ENCODE results near the gene IL6ST. TPM values are rescaled to one million over a fixed set of nuclear protein-coding genes. Genes with fewer than 3 reads are reported as not detected.
"Not testable (repeated sequence)": the region's sequence is repeated elsewhere in the genome, so short reads cannot be mapped to it uniquely, and the experiment has no call there.

Gene IL6ST
- total RNA-seq, 1 donor from 2014 or later = 255 TPM

DNA sequence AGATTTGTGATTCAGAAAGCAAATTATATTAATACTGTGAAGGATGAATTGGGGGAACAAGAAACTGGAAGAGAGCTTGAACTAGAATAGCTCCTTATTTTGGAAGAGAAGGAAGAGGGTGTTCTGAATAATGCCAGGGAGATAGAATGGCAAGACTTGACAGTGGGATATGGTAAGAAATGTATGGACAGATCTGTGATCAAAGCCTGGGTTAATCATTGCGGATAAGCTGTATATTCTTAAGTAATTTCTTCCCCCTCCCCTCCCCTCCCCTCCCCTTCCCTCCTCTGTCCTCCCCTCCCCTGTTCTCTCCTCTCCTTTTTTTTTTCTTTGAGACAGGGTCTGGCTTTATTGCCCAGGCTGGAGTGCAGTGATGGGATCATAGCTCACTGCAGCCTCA, 10.1 kb upstream of the IL6ST start:
- DNase-seq (ENCODE audit: low spot score) = no peak

DNA sequence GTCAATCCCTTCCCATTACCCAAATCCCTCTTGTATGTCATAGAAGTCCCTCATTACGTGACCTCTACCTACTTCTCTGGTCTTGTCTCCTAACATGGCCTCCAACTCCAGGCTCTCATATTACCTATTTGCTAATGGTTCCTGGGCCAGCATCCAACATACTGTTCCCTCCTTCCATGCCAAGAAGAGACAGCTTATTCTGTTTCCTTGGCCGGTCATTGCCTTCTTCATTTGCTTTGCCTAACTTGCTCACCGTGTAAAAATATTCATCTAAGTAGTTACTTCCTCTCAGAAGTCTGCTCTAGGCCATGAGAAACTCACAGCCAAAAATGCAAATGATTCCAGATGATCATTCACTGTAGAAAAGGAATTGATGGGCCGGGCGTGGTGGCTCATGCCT, 8.9 kb upstream of the IL6ST start:
- DNase-seq (ENCODE audit: low spot score) = no peak

DNA sequence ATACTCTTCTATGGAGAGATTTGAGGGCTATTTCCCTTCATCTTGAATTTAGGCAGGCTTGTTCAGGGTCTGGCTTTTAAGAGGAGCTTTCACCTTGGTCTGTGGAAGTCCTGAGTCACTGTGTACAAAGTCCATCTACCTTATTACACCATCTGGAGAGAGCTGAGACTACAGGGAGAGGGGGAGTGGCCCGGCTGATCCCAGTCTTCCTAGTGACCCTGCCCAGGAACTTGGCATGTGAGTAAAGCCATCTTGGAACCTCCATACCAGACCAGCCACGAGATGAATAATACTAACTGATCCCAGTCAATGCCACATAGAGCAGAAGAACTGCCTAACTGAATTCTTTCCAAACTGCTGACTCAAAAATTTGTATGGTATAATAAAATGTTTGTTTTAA, 8.4 kb upstream of the IL6ST start:
- no peak for DNase-seq (ENCODE audit: low spot score)

DNA sequence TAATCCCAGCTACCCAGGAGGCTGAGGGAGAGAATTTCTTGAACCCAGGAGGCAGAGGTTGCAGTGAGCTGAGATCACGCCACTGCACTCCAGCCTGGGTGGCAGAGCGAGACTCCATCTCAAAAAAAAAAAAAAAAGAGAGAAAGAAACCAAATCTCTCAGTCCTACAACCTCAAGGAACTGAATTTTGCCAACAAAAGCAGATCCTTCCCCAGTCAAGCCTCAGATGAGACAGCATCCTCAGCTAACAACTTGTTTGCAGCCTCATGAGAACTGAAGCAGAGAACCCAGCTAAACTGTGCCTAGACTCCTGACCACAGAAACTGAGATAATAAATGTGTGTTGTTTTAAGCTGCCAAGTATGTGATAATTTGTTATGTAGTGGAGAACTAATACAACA, 7.5 kb upstream of the IL6ST start:
- DNase-seq (ENCODE audit: low spot score) = no peak

DNA sequence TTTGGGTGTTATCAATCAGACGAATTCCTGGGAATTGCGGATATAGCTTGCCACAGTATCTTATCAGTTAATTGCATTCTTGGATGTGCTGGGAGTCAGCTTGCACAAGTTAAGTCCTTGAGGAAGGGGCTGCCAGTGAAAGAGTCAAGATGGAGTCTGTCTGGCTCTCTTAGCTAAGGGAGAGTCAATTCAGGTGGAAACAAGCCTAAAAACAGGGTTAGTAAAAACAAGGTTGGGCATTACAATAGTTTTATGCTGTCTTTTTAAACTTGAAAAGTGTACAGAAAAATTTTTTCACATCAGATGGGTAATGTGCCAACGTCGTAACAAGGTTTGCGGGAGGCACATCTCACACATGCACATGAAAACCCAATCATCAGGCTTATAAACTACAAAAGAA, 5.5 kb upstream of the IL6ST start:
- not testable (repeated sequence) for DNase-seq (ENCODE audit: low spot score)

DNA sequence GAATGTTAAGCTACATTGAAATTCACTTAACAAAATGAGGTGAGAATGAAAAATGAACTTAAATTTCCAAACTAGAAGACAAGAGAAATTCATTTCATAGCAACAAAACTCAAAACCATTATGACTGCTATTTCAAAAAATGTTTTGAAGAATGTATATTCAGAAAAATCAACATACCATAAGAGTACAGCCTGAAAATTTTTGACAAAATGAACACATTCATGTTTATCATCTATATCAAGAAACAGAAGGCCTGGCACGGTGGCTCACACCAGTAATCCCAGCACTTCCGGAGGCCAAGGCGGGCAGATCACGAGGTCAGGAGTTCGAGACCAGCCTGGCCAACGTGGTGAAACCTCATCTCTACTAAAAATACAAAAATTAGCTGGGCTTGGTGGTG, 4.2 kb upstream of the IL6ST start:
- DNase-seq (ENCODE audit: low spot score) = no peak

DNA sequence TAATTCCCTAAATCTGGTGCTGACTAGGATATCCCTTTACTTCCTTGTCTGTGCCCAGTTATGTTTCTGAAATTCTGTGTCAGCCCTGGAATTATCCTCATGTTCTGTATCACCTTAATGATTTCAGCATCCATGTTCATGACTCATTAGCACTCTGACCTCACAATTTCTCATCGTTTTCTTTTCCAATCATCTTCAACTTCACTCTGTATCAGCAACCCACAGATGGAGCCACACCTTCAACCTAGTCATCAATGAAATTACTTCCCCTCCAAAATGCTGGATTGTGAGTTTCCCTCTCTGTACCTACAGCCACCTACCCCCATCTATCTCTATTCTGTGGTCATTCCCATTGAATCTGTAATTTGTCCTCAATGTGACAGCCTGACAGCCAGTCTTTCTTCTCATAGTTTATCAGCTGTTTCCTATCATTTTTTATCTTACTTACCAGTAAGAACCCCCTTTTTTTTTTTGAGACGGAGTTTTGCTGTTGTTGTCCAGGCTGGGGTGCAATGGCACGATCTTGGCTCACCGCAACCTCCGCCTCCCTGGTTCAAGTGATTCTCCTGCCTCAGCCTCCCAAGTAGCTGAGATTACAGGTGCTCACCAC, 3.1 kb upstream of the IL6ST start:
- no peak for DNase-seq (ENCODE audit: low spot score)

DNA sequence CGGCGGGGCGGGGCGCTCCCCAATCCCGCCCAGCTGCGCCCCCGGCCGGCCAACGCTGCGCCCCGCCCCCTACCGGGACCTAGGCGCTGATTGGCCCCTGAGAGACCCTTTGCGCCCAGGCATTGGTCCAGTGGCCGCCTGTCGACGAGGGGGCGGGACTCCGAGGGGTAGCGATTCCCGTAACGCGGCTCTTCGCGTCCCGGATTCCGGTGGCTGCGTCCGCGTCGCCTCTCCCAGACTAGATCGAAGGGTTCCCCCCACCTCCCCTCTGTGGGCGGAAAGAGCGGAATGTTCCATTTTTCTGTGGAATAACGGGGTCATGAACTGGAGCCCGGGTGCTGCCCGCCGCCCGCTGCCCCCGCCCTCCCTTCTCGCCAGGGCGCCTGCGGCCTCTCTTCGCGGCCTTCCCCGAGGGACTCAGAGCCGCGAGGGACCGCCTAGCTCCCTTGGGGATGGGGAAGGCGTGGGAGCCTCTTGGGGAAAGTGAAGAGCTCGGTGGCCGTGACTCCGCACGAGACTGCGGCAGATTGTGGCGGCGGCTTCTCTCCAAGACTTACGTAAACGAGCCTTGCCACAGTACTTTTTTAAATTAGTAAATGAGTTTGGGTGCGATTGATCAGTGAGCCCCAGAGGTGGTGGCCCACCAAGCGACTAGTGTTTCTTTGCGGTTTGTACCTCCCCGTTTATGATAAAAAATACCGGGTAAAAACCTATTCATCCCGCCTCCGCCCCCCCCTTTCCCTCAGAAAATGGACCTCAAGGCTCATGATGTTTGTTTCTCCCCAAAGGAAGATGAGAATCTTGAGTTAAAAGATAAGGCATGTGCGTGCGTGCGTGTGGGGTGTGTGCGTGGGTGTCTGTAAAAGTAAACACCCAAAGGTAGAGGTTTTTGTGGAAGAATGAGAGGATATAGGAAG, 493 bp upstream of the IL6ST start:
- peak; percentile 98 for DNase-seq (ENCODE audit: low spot score)

DNA sequence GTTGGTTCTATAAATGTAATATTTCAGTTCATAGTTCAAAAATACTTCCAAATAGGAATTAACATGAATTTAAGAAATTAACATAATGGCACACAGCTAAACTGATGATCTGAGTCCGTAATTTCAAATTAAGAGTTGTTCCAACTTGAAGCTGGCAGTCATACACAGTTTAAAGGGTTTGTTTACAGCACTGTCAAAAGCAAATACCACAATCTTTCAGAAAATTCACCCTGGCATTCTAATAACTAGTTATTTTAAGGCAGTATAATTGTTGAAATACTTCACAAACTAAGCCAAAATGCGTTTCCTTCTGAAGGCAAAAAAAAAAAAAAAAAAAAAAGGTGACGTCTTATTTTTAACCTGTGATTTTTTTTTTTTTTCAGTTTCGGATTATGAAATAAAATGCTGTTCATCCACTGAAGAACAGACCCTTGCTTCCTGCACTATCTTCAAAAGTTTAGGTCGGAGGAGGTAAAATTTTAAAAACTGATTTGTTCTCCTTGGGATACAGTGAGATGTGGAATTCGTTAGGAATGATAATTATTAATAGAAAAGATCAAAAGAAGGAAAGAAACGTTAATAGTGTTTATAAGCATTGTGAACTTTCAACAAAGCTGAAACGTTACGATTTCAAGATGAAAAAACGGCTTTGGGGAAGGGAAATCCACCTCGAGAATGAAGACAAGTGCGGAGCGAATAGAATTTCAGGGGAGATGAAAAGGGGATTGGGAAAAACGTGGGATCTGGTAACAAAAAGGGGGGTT, 850 bp downstream of the IL6ST start:
- no peak for DNase-seq (ENCODE audit: low spot score)

DNA sequence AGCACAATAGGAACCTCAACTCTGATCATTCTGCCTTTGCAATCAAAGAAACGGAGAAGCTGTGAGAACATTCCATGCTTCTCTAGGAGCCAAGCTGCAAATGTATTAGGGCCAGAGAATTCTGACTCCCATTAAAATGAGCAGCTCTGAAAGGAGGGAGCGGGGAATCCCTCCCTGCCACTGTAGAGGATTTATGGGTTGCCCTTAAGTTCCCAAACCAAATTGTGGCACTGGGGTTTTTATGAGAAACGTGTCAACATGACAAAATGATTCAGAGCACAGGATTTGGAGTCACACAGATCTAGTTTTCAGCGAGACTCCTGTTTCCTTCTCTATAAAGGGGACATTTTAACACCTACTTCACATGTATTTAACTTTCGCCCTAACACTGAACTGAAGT, 1.8 kb downstream of the IL6ST start:
- no peak for DNase-seq (ENCODE audit: low spot score)

DNA sequence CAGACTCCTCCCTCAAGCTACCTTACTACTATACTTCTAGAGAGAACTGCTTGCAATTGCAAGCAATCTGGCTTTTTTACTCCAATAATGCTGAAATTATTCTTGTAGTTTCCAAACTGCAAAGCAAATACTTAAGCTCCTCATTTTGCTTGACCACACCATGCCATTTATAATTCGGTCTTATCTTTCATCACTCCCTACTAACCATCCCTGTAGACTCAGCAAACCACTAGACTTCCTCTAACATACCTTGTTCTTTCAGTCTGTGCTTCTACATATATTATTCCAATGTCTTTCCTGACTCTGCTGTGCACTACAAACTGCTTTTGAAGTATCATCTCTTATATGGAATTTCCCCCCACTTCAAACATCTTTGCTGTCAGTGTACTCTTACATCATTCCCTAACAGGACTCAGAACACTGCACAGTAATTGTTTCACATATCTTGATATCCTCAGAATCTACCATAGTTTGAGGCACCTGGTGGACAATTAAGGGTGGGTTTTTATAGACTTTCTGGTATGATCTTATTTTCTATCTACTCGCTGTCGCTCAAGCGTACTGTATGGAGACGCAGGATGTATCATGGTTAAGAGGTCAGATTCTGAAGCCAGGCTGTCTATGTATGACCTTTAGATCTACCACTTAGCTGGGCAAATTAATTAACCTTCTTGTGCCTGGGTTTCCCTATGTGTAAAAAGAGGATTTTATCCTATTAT, 2.8 kb downstream of the IL6ST start:
- no peak for DNase-seq (ENCODE audit: low spot score)

DNA sequence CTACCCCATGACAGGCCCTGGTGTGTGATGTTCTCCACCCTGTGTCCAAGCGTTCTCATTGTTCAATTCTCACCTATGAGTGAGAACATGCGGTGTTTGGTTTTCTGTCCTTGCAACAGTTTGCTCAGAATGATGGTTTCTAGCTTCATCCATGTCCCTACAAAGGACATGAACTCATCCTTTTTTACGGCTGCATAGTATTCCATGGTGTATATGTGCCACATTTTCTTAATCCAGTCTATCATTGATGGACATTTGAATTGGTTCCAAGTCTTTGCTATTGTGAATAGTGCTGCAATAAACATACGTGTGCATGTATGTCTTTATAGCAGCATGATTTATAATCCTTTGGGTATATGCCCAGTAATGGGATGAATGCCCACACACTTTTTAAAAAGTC, 3.9 kb downstream of the IL6ST start:
- DNase-seq (ENCODE audit: low spot score) = not testable (repeated sequence)

DNA sequence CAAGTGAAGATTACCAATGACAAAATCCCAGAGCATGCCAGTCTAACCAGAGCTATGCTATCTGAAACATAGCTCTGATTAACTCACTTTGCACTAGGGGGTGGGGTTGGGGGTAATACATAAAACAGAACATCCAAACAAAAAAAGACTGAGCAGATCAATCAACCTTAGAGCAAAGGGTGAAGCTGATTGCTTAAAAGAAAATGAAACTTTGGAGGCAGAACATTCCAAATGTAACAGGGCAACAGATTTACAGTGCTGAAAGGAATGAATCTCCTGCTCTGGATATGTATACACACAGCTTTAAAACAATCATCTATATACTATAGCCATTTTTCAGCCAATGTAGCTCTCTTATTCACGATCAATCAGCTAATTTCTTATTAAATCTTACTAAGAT, 4.9 kb downstream of the IL6ST start:
- no peak for DNase-seq (ENCODE audit: low spot score)

DNA sequence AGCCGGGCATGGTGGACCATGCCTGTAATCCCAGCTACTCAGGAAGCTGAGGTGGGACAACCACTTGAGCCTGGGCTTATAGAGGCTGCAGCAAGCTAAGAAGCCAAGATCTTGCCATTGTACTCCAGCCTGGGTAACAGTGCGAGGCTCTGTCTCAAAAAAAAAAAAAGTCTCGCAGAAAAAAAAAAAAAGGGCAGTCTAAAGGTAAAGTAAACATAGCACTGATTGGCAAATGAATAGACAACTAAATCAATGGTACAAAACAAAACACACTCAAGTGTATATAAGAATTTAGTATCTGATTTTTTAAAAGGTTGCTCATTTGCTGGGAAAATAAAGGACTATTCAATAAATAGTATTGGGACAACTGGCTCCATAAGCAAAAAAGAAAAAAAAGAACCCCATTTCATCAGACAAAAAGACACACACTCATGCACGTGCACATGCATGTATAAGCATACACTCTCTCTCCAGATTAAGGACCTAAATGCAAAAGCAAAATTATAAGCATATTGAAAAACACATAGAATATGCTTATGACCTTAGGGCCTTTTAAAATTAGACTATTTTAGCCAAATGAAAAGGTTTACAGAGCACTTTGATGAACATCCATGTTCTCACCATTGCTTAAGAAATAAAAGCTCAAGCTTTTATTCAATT, 5.7 kb downstream of the IL6ST start:
- no peak for DNase-seq (ENCODE audit: low spot score)

DNA sequence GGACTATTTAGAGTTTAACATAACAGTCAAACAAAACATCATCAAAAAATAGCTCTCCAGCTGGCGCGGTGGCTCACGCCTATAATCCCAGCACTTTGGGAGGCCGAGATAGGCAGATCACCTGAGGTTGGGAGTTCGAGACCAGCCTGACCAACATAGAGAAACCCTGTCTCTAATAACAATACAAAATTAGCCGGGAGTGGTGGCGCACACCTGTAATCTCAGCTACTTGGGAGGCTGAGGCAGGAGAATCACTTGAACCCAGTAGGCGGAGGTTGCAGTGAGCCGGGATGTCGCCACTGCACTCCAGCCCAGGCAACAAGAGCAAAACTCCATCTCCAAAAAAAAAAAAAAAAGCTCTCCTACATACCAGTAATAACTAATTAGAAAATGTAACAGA, 6.3 kb downstream of the IL6ST start:
- not testable (repeated sequence) for DNase-seq (ENCODE audit: low spot score)

DNA sequence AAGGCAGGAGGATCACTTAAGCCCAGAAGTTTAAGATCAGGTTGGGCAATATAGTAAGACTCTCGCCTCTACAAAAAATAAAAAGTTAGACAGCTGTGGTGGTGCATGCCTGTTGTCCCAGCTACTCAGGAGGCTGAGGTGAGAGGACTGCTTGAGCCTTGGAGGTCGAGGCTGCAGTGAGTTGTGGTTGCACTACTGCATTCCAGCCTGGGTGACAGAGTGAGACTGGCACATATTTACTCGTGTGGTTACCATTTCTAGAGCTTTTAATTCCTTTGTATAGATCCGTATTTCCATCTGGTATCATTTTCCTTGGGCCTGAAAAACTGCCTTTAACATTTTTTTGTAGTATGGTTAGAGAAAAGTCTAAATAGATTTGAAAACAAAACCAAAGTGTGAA, 7.8 kb downstream of the IL6ST start:
- DNase-seq (ENCODE audit: low spot score) = no peak

DNA sequence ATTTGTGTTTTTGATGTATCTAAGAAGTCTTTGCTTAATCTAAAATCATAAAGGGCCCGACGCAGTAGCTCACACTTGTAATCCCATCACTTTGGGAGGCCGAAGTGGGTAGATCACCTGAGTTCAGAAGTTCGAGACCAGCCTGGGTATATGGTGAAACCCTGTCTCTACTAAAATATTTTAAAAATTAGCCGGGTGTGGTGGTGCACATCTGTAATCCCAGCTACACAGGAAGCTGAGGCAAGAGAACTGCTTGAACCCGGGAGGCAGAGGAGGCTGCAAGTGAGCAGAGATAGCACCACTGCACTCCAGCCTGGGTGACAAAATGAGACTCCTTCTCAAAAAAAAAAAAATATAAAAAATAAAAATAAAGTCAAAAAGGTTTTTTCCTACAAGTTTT, 9.6 kb downstream of the IL6ST start:
- no peak for DNase-seq (ENCODE audit: low spot score)

DNA sequence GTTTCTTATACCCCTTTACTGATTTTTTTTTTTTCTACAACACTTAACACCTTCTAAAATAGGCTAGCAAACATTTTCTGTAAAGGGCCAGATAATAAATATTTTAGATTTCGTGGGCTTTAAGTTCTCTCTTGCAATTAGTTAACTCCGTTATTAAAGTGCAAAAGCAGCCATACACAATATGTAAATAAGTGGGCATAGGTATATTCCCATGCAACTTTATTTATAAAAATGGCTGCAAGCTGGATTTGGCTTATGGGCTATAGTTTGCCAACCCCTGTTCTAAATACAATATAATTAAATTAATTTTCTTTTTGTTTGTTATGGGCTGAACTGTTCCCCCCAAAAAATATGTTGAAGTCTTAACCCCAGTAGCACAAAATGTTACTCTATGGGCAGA, 10.8 kb downstream of the IL6ST start:
- DNase-seq (ENCODE audit: low spot score) = no peak

DNA sequence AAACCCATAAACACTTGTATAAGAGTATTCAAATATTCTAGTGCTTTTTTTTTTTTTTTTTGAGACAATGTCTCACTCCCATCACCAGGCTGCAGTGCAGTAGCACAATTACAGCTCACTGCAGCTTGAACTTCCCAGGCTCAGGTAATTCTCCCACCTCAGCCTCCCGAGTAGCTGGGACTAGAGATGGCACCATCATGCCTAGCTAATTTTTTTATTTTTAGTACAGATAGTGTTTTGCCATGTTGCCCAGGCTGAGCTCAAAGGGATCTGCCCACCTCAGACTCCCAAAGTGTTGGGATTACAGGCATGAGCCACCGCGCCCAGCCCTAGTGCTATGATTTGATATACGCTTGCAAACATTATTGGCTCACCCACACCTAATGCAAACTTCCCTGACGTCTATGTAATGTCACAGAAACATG, 11.8 kb downstream of the IL6ST start:
- no peak for DNase-seq (ENCODE audit: low spot score)

DNA sequence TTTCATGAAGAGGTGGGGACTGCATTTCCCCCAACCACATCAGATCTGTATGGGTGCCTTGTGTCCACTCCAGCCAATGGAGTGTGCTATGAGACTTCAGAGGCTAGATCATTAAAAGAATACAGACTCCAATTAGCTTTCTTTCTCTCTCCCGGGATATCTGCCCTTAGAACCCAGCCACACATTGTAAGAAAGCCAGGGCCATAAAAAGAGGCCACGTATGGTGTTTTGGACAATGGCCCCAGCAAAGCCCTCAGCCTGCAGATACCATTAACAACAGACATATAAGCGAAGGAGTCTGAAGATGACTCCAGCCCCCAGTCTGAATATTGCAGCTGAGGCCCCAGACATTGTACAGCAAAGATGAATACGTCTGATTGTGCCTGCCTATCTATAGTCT, 21.5 kb downstream of the IL6ST start:
- no peak for DNase-seq (ENCODE audit: low spot score)

DNA sequence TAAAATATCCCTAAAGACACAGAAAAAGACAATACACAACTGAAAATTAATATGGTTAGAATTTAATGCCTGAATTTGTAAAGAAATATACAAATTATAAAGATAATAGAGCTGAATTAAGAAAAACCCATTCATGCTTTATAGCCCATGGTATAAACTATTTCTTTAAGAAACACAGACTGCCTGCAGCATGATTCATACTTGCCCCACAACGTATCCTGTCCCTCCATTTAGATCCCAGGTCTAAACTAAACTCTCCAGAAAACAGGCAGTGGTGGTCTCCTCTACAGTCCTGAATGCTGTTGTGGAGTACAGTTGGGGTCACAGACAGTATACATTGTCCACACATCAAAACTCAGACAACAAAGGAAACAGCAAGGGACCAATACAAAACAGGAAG, 24.8 kb downstream of the IL6ST start:
- no peak for DNase-seq (ENCODE audit: low spot score)

DNA sequence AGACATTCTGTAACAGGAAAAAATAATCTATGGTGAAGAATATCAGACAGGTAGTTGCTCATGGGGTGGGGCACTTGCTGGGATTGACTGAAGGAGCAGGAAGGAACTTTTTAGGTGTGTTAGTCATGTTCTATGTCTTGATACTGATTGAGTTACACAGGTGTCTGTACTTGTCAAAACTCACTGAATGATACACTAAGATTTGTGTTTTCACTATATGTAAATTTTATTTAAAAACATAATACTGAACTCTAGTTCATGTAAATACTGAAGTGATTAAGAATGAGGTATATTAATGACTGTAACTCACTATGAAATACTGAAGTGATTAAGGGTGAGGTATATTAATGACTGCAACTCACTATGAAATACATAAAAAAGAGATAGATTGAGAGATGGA, 28.5 kb downstream of the IL6ST start:
- no peak for DNase-seq (ENCODE audit: low spot score)
